GM21737 (cell line): ENCODE measurements around the gene RIMS1.
A peak's percentile ranks its signal among the peaks of the same experiment; 100 is the strongest.

Source experiments
- ATAC-seq: cut with Tn5 transposase; IDR thresholded peaks from one replicate; pipeline ENCODE4 v1.9.1; 2021; ENCODE audit warnings: mild to moderate bottlenecking, moderate library complexity; ENCODE audit not compliant: unreplicated experiment

RIMS1 gene

GRCh38 chr6:71886184-71887005 is at the start of gene RIMS1:
RIMS1 (plus strand) TSS chr6:71886550; CDS start chr6:71887024, 474 bp downstream.
- no peak for ATAC-seq

- no peak for ATAC-seq
Observed at GRCh38 chr6:71851214-71851613, 35.1 kb upstream of the RIMS1 start.

- no peak for ATAC-seq
Observed at GRCh38 chr6:71852948-71853347, 33.4 kb upstream of the RIMS1 start.

GRCh38 chr6:71855406-71855805 is 30.9 kb upstream of the RIMS1 start:
- no peak for ATAC-seq

- ATAC-seq, result no peak
Observed at GRCh38 chr6:71879016-71879415, 7.3 kb upstream of the RIMS1 start.

- no peak for ATAC-seq
Observed at GRCh38 chr6:71887006-71887743, 825 bp downstream of the RIMS1 start.

- no peak for ATAC-seq
Observed at GRCh38 chr6:71887744-71888230, 1.4 kb downstream of the RIMS1 start.

- ATAC-seq, result no peak
Observed at GRCh38 chr6:71888756-71889340, 2.5 kb downstream of the RIMS1 start.

GRCh38 chr6:71889366-71889765 is 3.0 kb downstream of the RIMS1 start:
- ATAC-seq, result no peak

- ATAC-seq, result no peak
Observed at GRCh38 chr6:71892641-71893040, 6.3 kb downstream of the RIMS1 start.

- no peak for ATAC-seq
Observed at GRCh38 chr6:71900642-71901041, 14.3 kb downstream of the RIMS1 start.

- peak; percentile 68 for ATAC-seq
Observed at GRCh38 chr6:71902261-71902660, 15.9 kb downstream of the RIMS1 start.

GRCh38 chr6:71906813-71907212 is 20.5 kb downstream of the RIMS1 start:
- no peak for ATAC-seq

- no peak for ATAC-seq
Observed at GRCh38 chr6:71908162-71908765, 21.9 kb downstream of the RIMS1 start.

GRCh38 chr6:71913444-71914234 is 27.3 kb downstream of the RIMS1 start:
- no peak for ATAC-seq

- no peak for ATAC-seq
Observed at GRCh38 chr6:71929047-71929446, 42.7 kb downstream of the RIMS1 start.

- ATAC-seq, result no peak
Observed at GRCh38 chr6:71933881-71934280, 47.5 kb downstream of the RIMS1 start.

- no peak for ATAC-seq
Observed at GRCh38 chr6:71965404-71965803, 79.1 kb downstream of the RIMS1 start.

GRCh38 chr6:71967436-71967835 is 81.1 kb downstream of the RIMS1 start:
- no peak for ATAC-seq

- ATAC-seq, result no peak
Observed at GRCh38 chr6:71977884-71978283, 91.5 kb downstream of the RIMS1 start.
